WI38 (cell line): ENCODE results near the gene GRIP2.

Source experiments
- H3K4me3 ChIP-seq: 2 replicates; pipeline ENCODE4 v1.5.1; 2011; ENCODE audit warnings: low read depth, mild to moderate bottlenecking, control low read depth, low read length
- CTCF ChIP-seq: IDR thresholded peaks from 2 replicates; pipeline ENCODE4 v1.5.1; 2012; ENCODE audit warnings: low read depth, mild to moderate bottlenecking, control low read depth, low read length

GRIP2 gene

GRCh38 chr3:14546041-14546440 lies 5.9 kb upstream of the GRIP2 start:
- TF ChIP-seq CTCF, result no peak
- no peak overlapping the region for H3K4me3 ChIP-seq

- TF ChIP-seq CTCF, result no peak
- no peak overlapping the region for H3K4me3 ChIP-seq
Observed at GRCh38 chr3:14545251-14545635, 5.1 kb upstream of the GRIP2 start.

GRCh38 chr3:14544282-14545250 lies 4.4 kb upstream of the GRIP2 start:
- TF ChIP-seq CTCF, result no peak
- no peak overlapping the region for H3K4me3 ChIP-seq

GRCh38 chr3:14543446-14543845 lies 3.3 kb upstream of the GRIP2 start:
- no peak overlapping the region for H3K4me3 ChIP-seq
- TF ChIP-seq CTCF, result no peak

- H3K4me3 ChIP-seq, result no peak overlapping the region
- no peak for TF ChIP-seq CTCF
Observed at GRCh38 chr3:14542656-14543055, 2.5 kb upstream of the GRIP2 start.

- no peak overlapping the region for H3K4me3 ChIP-seq
- TF ChIP-seq CTCF, result no peak
Observed at GRCh38 chr3:14541646-14542045, 1.5 kb upstream of the GRIP2 start.

- TF ChIP-seq CTCF, result no peak
- no peak overlapping the region for H3K4me3 ChIP-seq
Observed at GRCh38 chr3:14540821-14541385, 761 bp upstream of the GRIP2 start.
